K562 (cell line): ENCODE data around the gene FBXO44. TPM values are rescaled to one million over a fixed set of nuclear protein-coding genes. Genes with fewer than 3 reads are reported as not detected.
A peak's percentile ranks its signal among the peaks of the same experiment; 100 is the strongest.

Experiments
- BRCA1 ChIP-seq, 2 experiments: fragments of 450-650 bp in 1 of 2; sonication (generic) in 1 of 2; formaldehyde crosslinking in 1 of 2; IDR thresholded peaks; 2 replicates each; pipeline versions ENCODE4 v1.5.0 to v1.6.1; 2017 to 2020; ENCODE audit warnings: mild to moderate bottlenecking in 1 of 2, missing genetic modification reagents in 1 of 2
- ELF1 ChIP-seq: fragments of 200-800 bp; sonication (Bioruptor generic); IDR thresholded peaks from 2 replicates; pipeline ENCODE4 v1.6.1; 2016; ENCODE audit warnings: missing genetic modification characterization, missing compliant biosample characterization
- GATAD2B ChIP-seq: fragments of 450-650 bp; IDR thresholded peaks from 2 replicates; pipeline ENCODE4 v1.6.1; 2017; ENCODE audit warnings: mild to moderate bottlenecking, borderline replicate concordance
- HDAC1 ChIP-seq, 2 experiments: fragments of 450-650 bp; IDR thresholded peaks; 2 replicates each; pipeline ENCODE4 v1.6.1; 2016 to 2017; ENCODE audit warnings: inconsistent platforms in 1 of 2, mild to moderate bottlenecking in 1 of 2, moderate library complexity in 1 of 2
- KDM5B ChIP-seq: fragments of 200-600 bp; sonication (generic); IDR thresholded peaks from 2 replicates; pipeline ENCODE4 v1.6.1; 2012; ENCODE audit warnings: low read depth, mild to moderate bottlenecking, moderate library complexity, low read length, control low read depth, inconsistent platforms; ENCODE audit not compliant: insufficient replicate concordance
- MCM3 ChIP-seq: fragments of 450-650 bp; IDR thresholded peaks from 2 replicates; pipeline ENCODE4 v1.6.1; 2016
- MTA2 ChIP-seq: fragments of 450-650 bp; IDR thresholded peaks from 2 replicates; pipeline ENCODE4 v1.6.1; 2016; ENCODE audit warnings: low read depth
- NCOA1 ChIP-seq: fragments of 450-650 bp; IDR thresholded peaks from 2 replicates; pipeline ENCODE4 v1.6.1; 2016; ENCODE audit warnings: low read depth
- NRF1 ChIP-seq, 2 experiments: fragments of 450-650 bp; IDR thresholded peaks in 1 of 2; conservative IDR thresholded peaks in 1 of 2; 2 replicates each; pipeline ENCODE4 v1.6.1; 2014; ENCODE audit warnings: mild to moderate bottlenecking in 2 of 2
- NUFIP1 ChIP-seq: fragments of 450-650 bp; IDR thresholded peaks from 2 replicates; pipeline ENCODE4 v1.6.1; 2018; ENCODE audit not compliant: partially characterized antibody
- SETDB1 ChIP-seq: IDR thresholded peaks from one replicate; pipeline ENCODE4 v1.6.1; 2012; ENCODE audit warnings: low read length, control low read depth, inconsistent platforms
- SIX5 ChIP-seq, 2 experiments: IDR thresholded peaks; 2 replicates each; pipeline ENCODE4 v1.6.1; 2011; ENCODE audit warnings: low read length in 2 of 2, borderline replicate concordance in 1 of 2, low read depth in 1 of 2, mild to moderate bottlenecking in 1 of 2, moderate library complexity in 1 of 2; ENCODE audit not compliant: insufficient read depth in 1 of 2
- SNAPC5 ChIP-seq: fragments of 250-450 bp; sonication (Bioruptor Pico); IDR thresholded peaks from 2 replicates; pipeline ENCODE4 v1.8.0; 2021; ENCODE audit warnings: moderate library complexity, mild to moderate bottlenecking, inconsistent platforms
- SRSF9 ChIP-seq: fragments of 200-400 bp; formaldehyde crosslinking; IDR thresholded peaks from 2 replicates; pipeline ENCODE4 v1.6.1; 2017; ENCODE audit warnings: low read depth, low read length, borderline replicate concordance
- STAT6 ChIP-seq: sonication (generic); formaldehyde crosslinking; IDR thresholded peaks from 2 replicates; pipeline ENCODE4 v1.8.1; 2023; ENCODE audit warnings: mild to moderate bottlenecking, missing genetic modification reagents
- VEZF1 ChIP-seq: fragments of 200-800 bp; sonication (Bioruptor generic); IDR thresholded peaks from 2 replicates; pipeline ENCODE4 v1.6.1; 2017; ENCODE audit warnings: missing genetic modification characterization, missing compliant biosample characterization
- ZBTB9 ChIP-seq: fragments of 450-650 bp; formaldehyde crosslinking; IDR thresholded peaks from 2 replicates; pipeline ENCODE4 v1.4.0; 2020; ENCODE audit warnings: mild to moderate bottlenecking, moderate library complexity
- polyA plus RNA-seq, 8 experiments: library from polyadenylated mRNA; depleted of rRNA in 4 of 8; stranded (reverse) in 5 of 8; unstranded in 3 of 8; fragments of >200 nt; fragmentation: Nextera tagmentation in 2 of 8; fragmentation: Illumina TruSeq in 1 of 8; extraction: Ambion mirVana in 2 of 8; extraction: Trizol in 1 of 8; gene quantifications; 2 replicates each; pipeline versions ENCODE4 v1.2.1 to v1.2.3, GENCODE V29; 2011 to 2014; ENCODE audit warnings: inconsistent platforms in 1 of 8, missing spikeins in 1 of 8
- total RNA-seq, 7 experiments: library from RNA; depleted of rRNA in 6 of 7; stranded (reverse); fragments of >200 nt in 6 of 7; fragmentation: Illumina TruSeq in 2 of 7; extraction: Trizol in 2 of 7; gene quantifications; 2 replicates each; pipeline versions ENCODE4 v1.2.1 to v1.2.3, GENCODE V29; 2011 to 2021; ENCODE audit warnings: low replicate concordance in 1 of 7
- TF ChIP-seq, protein P1 (sequence below), 2 experiments: fragments of 450-650 bp in 1 of 2; IDR thresholded peaks; 2 replicates each; pipeline ENCODE4 v1.6.1; 2011 to 2017; ENCODE audit warnings: low read depth in 2 of 2, antibody characterized with exemption in 1 of 2, borderline replicate concordance in 1 of 2, low read length in 1 of 2, mild to moderate bottlenecking in 1 of 2, mixed read lengths in 1 of 2; ENCODE audit not compliant: control insufficient read depth in 1 of 2

FBXO44 gene
- total and polyA plus RNA-seq, 9 of the 15 experiments (the other 6 are each of a cell fraction or from before 2014, with no cell fraction given), result 0.69 to 20.9 (median 6.7) TPM

DNA sequence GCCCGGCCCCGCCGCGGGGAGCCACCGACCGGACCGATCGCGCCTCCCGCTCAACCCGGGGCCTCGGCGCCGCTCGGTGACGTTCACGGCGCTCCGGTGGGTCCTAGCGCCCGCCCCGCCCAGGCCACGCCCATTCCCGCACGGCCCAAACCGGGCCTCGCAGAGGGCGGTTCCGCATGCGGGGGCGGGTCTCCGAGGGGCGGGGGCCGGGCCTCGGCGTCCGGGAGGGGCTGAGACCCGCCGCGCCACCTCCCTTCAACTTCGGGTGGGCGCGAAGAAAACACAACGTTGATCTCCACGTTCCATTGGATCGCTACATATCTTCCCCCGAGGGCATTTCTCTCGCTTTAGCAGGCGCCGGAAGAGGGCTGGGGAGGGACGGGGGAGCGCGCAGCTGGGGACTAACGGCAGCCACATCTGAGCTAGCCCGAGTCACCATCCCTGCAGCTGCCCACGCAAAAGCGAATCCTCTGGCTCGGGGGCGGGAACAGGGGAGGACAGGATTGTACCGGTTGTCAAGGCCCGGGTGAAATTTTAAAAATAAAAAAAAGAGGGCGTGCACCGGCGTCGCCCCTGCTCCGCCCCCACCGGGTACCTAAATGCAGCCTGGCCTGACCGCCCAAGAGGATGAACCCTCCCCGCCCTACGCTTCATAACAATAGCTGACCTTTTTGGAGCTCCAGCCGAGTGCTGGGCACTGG lies 26.5 kb downstream of the FBXO44 start, which contains the start of gene MAD2L2 (continued):
- peak; percentile 55 for TF ChIP-seq SETDB1
- no peak for TF ChIP-seq MTA2
- TF ChIP-seq STAT6, result no peak
- TF ChIP-seq SIX5 (IDR thresholded peaks at IDR 0.05; ENCODE audit: borderline replicate concordance in 1 of 2, insufficient read depth in 1 of 2, low read depth in 1 of 2, low read length in 2 of 2), result no peak
- TF ChIP-seq SRSF9, result no peak
- TF ChIP-seq, protein P1, sequence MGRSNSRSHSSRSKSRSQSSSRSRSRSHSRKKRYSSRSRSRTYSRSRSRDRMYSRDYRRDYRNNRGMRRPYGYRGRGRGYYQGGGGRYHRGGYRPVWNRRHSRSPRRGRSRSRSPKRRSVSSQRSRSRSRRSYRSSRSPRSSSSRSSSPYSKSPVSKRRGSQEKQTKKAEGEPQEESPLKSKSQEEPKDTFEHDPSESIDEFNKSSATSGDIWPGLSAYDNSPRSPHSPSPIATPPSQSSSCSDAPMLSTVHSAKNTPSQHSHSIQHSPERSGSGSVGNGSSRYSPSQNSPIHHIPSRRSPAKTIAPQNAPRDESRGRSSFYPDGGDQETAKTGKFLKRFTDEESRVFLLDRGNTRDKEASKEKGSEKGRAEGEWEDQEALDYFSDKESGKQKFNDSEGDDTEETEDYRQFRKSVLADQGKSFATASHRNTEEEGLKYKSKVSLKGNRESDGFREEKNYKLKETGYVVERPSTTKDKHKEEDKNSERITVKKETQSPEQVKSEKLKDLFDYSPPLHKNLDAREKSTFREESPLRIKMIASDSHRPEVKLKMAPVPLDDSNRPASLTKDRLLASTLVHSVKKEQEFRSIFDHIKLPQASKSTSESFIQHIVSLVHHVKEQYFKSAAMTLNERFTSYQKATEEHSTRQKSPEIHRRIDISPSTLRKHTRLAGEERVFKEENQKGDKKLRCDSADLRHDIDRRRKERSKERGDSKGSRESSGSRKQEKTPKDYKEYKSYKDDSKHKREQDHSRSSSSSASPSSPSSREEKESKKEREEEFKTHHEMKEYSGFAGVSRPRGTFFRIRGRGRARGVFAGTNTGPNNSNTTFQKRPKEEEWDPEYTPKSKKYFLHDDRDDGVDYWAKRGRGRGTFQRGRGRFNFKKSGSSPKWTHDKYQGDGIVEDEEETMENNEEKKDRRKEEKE (IDR thresholded peaks at IDR 0.05; ENCODE audit: borderline replicate concordance in 1 of 2, control insufficient read depth in 1 of 2, low read depth in 2 of 2, low read length in 1 of 2), result peak in 1 of 2 experiments; percentile 27; a peak in 1 of 4 replicates
- peak; percentile 51 to 54; a peak in 3 of 4 replicates for TF ChIP-seq HDAC1 (IDR thresholded peaks at IDR 0.05)
- peak; percentile 96 for TF ChIP-seq VEZF1 (CRISPR knock-in tag)
- TF ChIP-seq ELF1 (tag), result peak; percentile 75; the same call in 1 of the 2 replicates
- TF ChIP-seq ZBTB9 (CRISPR knock-in tag), result no peak
- TF ChIP-seq NCOA1, result peak; percentile 79; the same call in 1 of the 2 replicates
- TF ChIP-seq KDM5B, result peak; percentile 80
- TF ChIP-seq BRCA1 (IDR thresholded peaks at IDR 0.05), result no peak
- no peak for TF ChIP-seq BRCA1 (CRISPR knock-in tag; IDR thresholded peaks at IDR 0.05)
- peak; percentile 68 for TF ChIP-seq NRF1 (conservative IDR thresholded peaks at IDR 0.05 in 1 of 2, IDR thresholded peaks at IDR 0.05 in 1 of 2)
- no peak for TF ChIP-seq NUFIP1
- no peak for TF ChIP-seq SNAPC5
- TF ChIP-seq GATAD2B, result peak; percentile 87; the same call in 1 of the 2 replicates
- no peak for TF ChIP-seq MCM3
